Tibial nerve (tissue), 4 donors: ENCODE results near the gene GALR3.

ENCODE experiments used
- CTCF ChIP-seq, 5 experiments: fragments of 200-600 bp in 3 of 5; fragments of 450-650 bp in 2 of 5; sonication (generic) in 3 of 5; IDR thresholded peaks; one replicate each; pipeline ENCODE4 v1.5.1; 2016 to 2019; ENCODE audit warnings: antibody characterized with exemption in 5 of 5, mild to moderate bottlenecking in 3 of 5, moderate library complexity in 2 of 5
- EP300 ChIP-seq, 2 donors: sonication (generic); formaldehyde crosslinking; IDR thresholded peaks; one replicate each; pipeline ENCODE4 v1.6.1; 2017; ENCODE audit warnings: antibody characterized with exemption in 2 of 2, mild to moderate bottlenecking in 1 of 2
- POLR2A ChIP-seq, 2 donors: fragments of 450-650 bp; IDR thresholded peaks; one replicate each; pipeline ENCODE4 v1.6.1; 2017; ENCODE audit warnings: antibody characterized with exemption in 2 of 2, mild to moderate bottlenecking in 2 of 2, moderate library complexity in 2 of 2

- TF ChIP-seq CTCF (IDR thresholded peaks at IDR 0.05) (no peak), POLR2A (IDR thresholded peaks at IDR 0.05) (no peak), EP300 (IDR thresholded peaks at IDR 0.05) (no peak)
Measured at GRCh38 chr22:37854946-37855345, 31.8 kb downstream of the GALR3 start.
